HG03354 (cell line): Measurements from ENCODE around the gene KBTBD8.

Experiments used
- ATAC-seq: cut with Tn5 transposase; IDR thresholded peaks from one replicate; pipeline ENCODE4 v1.9.1; 2021; ENCODE audit warnings: mild to moderate bottlenecking; ENCODE audit not compliant: unreplicated experiment, poor library complexity, severe bottlenecking

KBTBD8 gene

DNA sequence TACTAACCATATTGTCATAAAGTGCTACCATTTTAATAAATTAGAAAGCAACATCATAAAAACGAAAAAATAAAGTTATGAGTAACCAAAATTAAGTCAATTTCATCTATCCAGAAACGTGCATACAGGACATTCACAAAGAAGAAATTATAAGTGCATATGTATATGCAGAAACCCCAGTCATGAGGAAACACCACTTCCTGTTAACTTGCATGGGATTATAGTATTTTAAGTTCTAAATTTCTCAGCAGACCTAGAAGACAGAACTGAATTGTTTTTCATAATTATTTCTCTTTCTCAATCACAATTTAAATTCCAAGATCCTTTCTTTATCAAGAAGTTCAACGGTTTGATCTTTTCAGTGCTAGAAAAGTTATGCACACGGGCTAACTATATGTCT, 1.4 kb upstream of the KBTBD8 start:
- no peak for ATAC-seq

DNA sequence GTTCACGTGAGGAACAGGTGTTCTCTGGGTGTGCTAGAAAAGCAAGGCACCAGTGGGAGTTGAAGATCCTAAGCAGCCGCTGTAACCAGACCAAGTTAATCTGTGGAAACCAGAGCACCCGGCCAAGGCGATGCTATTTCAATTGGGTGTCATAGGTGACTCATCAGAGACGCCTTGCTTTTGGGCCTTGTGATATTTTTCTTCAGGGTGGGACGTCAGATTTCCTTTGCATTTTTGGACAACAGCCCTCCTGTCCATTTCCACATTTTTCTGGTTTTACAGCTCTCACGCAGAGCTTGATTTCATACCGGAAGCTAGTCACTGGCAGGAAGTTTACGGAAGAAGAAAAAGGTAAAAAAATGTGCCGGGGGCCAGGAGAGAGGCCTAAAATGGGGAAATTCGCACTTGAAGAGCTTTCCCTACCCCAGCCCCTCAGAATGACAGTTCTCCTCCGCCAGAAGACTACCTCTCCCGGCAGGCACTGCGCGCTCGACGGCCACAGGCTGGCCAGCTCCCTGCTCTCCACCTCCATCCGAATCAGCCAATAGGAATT, 471 bp upstream of the KBTBD8 start:
- ATAC-seq, result no peak

DNA sequence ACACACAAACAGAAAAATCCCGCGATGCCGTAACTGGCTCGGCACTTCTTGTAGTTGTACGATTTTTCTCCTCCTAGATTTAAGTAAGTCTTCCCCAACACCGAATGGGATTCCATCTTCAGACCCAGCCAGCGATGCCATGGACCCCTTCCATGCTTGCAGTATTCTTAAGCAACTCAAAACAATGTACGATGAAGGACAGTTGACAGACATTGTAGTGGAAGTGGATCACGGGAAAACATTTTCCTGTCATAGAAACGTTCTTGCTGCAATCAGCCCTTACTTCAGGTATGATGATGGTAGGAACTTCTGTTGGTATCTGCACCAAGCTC, 763 bp downstream of the KBTBD8 start:
- ATAC-seq, result no peak

DNA sequence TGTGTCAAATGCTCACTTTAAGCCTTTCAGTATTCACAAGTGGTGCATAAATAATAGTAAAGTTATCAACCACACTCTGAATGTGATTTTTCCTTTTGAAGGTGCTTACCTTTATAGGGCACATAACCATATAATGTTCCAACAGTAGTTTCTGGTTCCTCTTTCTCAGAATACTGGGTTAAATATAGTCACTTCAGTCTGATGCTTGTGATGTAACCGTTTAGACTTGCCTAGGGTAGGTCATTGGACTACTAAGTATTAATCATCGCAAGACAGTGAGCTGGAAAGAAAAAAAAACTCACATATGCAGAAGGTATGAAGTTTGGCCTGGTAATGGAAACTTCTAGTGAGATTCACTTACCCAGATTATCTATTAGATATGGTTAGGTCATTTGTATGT, 1.9 kb downstream of the KBTBD8 start:
- peak; percentile 45 for ATAC-seq

DNA sequence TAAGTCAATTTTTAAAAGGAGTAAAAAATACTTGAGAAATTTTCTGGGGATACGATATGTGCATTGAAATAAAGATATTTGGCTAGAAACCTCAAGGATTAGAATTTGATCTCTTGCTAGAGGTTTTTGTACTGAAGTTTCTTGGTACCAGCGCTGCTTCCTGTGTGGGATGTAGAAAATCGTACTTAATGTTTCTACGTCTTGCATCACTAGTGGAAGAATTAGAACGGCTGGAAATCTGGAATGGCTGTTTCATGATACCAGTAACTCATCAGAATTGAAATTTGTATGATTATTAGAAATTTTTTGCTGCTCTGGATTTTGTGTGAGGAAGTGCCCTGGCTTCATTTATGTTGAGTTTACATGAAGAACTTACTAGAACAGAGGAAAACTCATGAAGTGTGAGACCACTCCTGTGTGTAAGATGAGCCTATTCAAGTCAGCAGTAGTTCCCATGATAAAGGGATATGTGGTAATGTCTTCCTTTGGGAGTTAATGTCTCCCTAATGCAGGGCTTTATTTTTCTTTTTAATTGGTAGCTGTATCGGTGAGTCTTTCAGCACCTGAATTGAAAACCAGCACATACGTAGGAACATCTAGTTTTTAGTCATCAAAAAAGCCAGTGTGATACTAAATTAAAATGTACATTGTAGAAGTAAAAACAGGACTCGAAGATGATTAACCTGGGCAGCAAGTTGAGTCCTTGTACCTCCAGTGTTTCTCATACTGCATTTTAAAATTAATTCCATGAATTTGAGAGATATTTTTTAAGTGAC, 3.2 kb downstream of the KBTBD8 start:
- no peak for ATAC-seq

DNA sequence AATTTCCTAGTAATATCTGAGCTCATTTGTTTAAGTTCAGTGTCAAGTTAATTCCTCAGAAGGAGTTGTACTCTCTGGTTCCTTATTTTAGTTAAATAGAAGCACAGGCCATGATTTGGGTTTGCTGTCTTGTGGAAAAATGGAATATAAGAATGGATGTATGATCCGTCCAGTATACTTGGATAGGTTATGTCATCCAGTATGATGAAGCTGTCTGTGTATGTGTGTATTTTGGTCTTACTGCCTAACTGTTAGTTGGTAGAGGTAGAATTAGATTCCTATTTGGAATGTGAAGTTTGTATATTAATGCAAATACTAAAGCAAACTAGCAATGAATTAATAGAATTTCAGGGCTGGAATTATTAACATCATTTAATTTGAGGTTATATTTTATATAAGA, 7.9 kb downstream of the KBTBD8 start:
- ATAC-seq, result no peak

DNA sequence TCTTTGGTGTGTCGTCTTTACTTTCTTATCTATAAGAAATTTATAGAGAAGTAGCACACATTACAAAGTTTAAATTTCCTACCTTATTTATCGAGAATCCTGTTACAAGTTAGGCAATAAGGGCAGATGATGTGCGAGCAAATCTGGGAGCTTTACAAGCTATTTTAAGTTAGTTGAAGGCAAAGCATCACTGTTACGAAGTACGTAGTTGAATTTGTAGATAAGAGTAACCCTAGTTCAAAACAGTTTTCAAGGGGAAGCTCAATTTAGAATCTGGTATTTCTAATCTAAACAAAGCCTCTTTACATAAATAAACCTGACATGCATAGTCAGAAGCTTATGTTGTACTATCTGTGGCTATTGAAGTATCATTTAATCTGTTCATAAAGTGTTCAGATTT, 8.4 kb downstream of the KBTBD8 start:
- ATAC-seq, result no peak

DNA sequence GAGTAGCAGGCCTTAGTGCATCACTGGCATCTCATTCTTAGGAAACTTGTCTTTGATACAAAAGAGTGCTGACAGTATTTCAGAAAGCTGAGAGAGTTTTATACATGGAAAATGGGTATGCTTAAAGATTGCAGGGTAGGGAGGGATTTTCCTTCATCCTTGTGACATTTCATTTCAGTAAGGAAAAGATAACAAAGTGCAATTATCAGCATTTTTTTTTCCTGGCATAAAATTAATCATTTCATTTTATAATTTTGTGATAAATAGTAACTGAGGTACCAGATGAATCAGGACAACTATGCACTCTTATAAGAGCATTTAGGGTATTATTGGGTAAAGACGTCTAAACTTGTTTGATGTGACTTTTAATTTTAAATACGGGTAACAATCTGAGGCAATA, 10.3 kb downstream of the KBTBD8 start:
- ATAC-seq, result no peak

DNA sequence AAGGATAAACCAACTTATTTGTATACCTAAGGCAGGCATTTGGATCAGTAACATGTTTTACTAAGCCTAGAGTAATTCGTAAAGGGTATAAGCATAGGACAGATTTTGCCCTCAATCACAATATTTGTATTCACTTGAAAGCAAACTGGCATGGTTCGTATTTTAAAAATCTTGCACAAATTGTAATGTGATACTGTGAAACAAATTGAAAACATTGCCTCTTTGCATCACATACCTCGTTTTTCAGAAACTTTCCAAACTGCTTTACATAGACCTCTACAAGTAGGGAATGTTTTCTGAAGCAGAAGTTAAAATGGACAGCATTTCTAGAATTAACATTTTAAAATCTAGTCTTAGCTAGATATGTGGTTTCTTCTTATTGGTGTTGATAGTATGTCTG, 11.6 kb downstream of the KBTBD8 start:
- no peak for ATAC-seq

DNA sequence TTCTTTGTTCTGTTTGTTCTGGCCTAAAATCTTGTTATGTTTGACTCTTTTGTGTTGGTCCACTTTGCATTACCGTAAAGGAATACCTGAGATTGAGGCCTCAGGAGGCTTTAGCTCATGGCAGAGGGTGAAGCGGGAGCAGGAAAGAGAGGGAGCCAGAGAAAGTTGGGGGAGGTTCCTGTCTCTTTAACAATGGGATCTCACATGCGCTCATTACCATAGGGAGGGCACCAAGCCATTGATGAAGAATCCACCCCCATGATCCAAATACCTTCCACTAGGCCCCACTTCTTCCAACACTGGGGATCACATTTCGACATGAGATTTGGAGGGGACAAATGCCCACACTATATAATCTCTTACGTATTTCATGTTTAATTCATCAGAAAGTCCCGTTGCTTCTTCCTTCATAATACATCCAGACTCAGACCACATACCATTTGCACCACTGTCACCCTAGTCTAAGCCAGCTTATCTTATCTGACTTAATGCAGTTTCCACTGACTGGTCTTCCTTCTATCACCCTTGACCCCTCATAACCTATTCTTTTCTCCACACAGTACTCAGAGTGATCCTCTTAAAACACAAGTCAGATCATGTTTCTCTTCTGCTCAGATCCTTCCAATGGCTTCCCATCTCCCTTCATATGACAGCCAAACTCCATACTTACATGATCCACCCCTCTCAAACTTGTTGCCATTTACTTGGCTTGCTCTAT, 13.5 kb downstream of the KBTBD8 start:
- no peak for ATAC-seq

DNA sequence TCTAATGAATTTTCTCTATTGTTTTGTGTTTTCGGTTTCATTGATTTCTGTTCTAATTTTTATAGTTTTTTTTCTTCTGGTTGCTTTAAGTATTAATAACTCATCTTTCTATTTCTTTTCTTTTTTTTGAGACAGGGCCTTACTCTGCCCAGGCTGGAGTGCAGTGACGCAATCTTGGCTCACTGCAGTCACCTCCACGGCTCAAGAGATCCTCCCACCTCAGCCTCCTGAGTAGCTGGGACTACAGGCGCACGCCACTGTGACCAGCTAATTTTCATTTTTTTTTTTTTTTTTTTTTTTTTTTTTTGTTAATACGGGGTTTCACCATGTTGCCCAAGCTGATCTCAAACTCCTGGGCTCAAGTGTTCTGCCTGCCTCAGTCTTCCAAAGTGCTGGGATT, 14.5 kb downstream of the KBTBD8 start:
- no peak for ATAC-seq

DNA sequence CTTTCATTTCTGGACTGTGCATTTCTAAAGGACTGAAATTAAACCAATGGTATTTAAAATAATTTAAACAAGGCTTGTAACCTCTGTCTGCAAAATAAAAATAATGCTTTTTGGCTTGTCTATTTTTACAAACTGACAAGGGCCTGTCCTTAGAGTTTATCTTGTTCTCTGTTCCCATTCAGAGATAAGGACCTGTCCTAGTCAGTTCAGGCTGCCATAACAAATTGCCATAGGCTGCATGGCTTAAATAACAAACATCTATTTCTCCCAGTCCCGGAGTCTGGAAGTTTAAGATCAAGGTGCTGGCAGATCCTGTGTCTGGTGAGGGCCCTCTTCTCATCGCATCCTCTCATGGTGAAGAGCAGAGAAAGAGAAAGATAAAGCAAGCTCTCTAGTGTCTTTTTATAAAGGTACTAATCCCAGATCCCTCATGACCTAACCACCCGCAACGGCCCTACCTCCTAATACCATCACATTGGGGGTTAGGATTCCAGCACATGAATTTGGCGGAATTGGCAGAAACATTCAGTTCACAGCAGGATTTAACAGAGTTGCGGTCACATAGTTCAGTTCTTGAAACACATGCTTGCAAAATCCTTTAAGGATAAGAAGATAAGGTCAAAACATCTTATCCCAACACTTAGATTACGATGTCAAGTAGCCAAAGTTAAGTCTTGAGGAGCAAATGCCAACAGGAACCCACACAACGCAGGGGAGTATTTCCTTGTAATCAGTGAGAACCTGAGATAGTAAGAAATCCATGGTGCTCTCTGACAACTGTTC, 17.8 kb downstream of the KBTBD8 start:
- ATAC-seq, result no peak

DNA sequence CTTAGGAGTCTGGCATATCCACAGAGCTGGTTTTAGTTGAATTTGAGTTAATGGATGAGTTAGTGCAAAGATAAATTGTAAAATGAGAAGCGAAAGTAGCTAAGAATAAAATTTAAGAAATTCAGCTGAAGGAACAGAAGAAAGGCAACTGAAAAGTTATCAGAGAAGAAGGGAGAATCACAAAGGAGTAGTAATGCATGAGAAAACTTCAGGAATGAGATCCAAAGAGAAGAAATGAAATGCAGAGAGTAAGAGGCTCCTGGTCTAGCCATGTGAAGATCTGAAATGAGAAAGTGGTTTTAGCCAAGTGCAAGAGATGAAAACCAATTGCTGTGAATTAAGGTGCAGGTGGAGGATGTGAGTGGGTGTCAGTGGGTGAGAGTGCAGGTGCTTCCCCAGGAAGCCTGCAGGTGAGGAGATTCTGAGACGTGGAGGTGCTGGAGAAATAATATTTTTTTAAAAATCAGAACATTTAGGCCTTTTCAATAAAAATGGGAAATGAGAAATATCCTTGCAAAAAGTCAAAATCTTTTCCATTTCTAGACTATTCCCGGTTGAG, 18.5 kb downstream of the KBTBD8 start:
- ATAC-seq, result peak; percentile 44

DNA sequence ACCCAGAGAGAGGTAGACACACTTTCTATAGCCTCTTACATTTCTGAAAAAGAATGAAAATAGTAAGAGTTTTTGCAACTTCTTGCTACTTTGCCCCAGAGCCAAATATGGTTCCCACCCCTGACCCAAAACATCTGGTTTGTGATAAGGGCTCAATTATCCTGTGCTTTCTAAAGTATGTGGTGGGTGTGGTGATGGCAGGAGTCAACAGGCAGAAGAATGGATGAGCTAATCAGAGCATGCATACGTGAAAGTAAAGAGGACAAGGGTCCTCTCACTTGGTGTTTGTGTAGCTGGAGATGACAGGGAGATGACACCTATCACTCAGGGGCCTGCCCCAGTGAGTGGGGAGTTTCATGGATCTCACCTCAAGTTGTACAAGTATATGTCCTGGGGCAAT, 19.1 kb downstream of the KBTBD8 start:
- ATAC-seq, result peak; percentile 26

DNA sequence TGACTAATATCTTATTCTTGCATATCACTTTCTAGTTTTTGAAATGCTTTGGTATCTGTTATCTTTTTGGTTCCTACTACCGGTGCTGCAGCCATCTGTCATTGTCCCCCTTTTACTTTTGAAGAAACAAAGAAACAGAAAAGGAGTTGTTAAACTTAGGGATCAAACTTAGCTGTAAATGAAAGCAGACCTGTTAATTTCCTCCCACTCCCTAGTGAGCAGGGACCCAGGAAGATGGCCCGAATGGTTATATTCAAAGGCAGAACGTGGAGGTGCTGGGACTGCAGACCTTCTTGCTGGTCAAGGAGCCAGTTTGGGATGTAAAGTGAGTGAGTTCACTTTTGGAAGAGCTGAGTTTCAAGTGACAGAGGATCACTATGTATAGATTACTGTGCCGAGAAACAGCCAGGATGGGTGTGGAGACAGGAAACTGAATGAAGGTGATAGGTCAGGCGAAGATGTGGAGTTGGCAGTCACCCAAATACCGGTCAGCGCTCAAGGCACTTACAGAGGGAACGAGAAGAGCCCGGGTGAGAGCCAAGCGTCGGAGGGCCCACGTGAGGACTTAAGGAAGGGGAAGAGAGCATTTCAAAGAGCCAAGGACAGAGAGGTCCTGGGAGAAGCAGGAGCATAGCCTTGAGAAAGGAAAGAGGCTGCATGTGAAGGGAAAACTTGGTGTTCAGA, 20.1 kb downstream of the KBTBD8 start:
- ATAC-seq, result no peak

DNA sequence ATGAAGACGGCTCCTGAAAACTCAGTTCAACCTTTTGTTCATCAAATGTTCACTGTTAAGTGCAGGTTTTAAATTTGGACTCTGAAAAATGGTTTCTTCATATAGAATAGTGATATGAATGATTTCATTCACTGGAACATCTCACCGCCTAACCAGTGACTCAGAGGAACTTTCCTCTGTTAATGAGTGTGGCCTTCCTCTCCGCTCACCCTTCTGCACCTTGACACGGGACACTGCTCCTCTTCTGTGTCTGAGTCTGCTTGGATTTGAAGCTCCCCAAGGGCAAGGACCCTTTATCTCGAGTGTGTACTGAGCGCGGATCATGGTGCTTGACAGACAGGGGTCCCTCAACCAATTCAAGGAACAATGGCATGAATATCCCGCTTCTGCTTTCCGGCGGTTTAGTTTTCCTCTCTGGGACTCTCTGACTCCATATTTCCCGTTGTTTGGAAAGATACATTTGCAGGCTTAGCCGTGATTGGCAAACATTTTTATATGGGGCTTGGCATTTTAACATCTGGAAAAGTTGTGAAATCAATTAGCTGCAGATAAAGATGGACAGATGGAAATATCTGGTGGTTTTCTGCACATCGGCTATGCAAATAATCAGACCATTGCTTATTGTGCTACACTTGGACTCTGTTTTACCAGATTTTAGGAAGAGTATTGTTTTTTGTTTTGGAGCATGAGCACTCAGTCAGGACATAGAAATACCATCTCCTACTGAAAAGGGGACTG, 20.9 kb downstream of the KBTBD8 start:
- peak; percentile 68 for ATAC-seq

DNA sequence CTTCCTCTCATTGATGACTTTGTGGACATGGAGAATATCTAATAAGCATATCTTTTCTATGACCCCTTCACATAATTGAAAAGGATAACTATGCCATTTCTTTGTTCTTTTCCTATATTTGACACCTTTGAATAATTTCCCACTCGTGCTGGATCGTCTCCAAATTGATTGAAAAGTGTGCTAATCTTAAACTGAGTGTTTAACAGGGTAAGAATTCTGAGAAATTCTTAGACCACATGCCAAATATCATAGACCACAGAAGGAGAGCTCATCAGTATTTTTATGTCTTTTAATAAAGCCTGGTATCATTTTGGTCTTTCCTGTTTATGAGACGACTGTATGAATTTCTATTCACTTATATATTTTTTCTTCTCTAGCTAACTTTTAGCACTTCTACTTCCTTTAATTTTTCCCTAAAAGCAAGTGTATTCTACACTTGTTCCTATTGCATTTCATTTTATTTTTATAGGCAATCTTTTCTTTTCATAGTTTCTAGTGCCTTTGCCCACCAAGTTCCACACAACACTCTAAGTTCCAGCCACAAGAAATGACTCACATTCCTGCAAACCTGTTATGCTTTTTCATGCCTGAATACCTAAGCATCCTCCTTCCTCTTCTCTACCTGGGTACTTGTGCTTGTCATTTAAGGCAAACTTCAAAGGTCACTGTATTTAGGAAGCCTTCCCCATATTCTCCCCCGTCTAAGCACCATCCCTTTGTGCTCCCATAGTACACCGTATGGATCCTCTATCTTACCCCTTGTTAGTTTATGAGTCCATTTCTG, 30.1 kb downstream of the KBTBD8 start:
- no peak for ATAC-seq
